Measurements from ENCODE around the gene PPFIA4. TPM values are rescaled to one million over a fixed set of nuclear protein-coding genes. Genes with fewer than 3 reads are reported as not detected.

The PPFIA4 gene
- total RNA-seq, 1 donor from 2014 or later: 4.9 TPM

DNA sequence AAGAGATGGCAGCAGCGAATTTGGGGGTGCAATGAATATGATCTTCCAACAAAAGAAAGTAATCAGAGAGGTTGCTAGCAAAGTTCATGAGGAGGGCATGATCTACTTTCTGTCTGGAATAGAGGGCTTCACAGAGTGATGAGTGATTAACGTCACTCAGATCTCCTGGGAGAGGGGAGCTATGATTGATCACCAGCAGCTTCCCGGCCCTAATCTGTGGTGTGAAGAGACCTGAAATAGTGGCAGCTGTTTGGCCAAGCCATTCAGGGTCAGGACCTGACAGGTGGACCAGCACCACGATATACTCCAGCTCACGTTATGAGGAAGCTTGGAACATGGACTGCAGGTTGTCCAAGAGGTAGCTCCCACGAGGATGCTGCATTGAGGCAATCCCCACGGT is 39.0 kb upstream of the PPFIA4 start:
- TF ChIP-seq, protein P1, sequence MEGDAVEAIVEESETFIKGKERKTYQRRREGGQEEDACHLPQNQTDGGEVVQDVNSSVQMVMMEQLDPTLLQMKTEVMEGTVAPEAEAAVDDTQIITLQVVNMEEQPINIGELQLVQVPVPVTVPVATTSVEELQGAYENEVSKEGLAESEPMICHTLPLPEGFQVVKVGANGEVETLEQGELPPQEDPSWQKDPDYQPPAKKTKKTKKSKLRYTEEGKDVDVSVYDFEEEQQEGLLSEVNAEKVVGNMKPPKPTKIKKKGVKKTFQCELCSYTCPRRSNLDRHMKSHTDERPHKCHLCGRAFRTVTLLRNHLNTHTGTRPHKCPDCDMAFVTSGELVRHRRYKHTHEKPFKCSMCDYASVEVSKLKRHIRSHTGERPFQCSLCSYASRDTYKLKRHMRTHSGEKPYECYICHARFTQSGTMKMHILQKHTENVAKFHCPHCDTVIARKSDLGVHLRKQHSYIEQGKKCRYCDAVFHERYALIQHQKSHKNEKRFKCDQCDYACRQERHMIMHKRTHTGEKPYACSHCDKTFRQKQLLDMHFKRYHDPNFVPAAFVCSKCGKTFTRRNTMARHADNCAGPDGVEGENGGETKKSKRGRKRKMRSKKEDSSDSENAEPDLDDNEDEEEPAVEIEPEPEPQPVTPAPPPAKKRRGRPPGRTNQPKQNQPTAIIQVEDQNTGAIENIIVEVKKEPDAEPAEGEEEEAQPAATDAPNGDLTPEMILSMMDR (conservative IDR thresholded peaks at IDR 0.05): no peak
- no peak for DNase-seq (ENCODE audit: extremely low spot score, unreplicated experiment)
- H3K4me1 Mint-ChIP-seq (ENCODE audit: unreplicated experiment): no peaks in the 10 kb centered on the region
- no peak overlapping the region for H3K27ac Mint-ChIP-seq
- no peaks in the 10 kb centered on the region for H3K36me3 Mint-ChIP-seq
- peaks cover 4% of the 10 kb centered on the region for H3K9me3 Mint-ChIP-seq
- peaks cover 51% of the 10 kb centered on the region for H3K27me3 Mint-ChIP-seq
- no peak overlapping the region for H3K4me3 Mint-ChIP-seq

DNA sequence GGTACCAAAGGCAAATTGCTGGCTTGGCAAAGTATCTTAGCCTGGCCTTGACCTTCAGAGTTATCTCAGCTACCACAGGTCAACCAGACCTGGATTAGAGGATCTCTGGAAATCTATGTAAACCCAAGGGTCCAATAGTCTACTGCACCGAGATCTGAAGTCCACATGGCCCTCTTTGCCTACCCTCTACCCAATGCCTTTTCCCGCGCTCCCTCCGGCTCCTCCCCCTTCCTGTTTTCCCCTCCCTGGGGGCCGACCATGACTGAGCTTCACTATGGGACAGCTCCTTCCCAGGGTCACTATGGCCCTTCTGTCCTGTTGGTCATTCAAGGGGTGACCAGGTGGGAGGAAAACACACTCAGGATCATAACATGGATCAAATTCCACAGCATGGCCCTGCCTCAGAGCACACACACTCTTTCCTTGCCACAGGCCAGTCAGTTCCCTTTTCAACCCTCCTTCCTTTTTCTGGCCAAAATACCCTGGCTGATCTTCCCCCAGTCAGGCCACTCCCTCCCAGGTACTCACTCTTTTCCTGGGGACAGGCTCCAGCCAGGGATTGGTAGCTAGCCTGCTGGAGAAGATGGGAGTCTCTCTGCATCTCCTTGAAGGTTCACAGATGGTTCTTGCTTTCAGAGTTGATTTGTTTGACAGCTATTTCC is 38.2 kb upstream of the PPFIA4 start:
- peaks cover 4% of the 10 kb centered on the region for H3K9me3 Mint-ChIP-seq
- DNase-seq (ENCODE audit: extremely low spot score, unreplicated experiment): no peak
- H3K36me3 Mint-ChIP-seq: no peaks in the 10 kb centered on the region
- no peaks in the 10 kb centered on the region for H3K4me1 Mint-ChIP-seq (ENCODE audit: unreplicated experiment)
- TF ChIP-seq, protein P1 (conservative IDR thresholded peaks at IDR 0.05): no peak
- no peak overlapping the region for H3K27ac Mint-ChIP-seq
- peaks cover 56% of the 10 kb centered on the region for H3K27me3 Mint-ChIP-seq
- no peak overlapping the region for H3K4me3 Mint-ChIP-seq

DNA sequence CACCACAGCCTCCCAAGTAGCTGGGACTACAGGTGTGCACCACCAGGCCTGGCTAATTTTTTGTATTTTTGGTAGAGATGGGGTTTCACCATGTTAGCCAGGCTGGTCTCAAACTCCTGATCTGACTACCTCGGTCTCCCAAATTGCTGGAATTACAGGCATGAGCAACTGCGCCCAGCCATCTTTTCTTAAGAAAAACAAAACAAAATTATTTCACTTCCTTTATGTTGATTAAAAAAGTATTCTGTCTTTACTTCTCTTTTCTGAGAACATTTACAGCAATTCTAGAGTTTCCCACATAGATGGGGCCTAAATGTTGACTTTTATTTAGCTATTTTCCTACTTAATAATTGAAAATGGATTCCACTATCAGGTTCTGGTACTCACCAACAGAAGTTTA is 36.4 kb upstream of the PPFIA4 start:
- Mint-ChIP-seq H3K36me3 (no peaks in the 10 kb centered on the region), H3K27me3 (peaks cover 69% of the 10 kb centered on the region), H3K4me3 (no peak overlapping the region), H3K27ac (no peak overlapping the region), H3K9me3 (peaks cover 4% of the 10 kb centered on the region), H3K4me1 (ENCODE audit: unreplicated experiment) (no peaks in the 10 kb centered on the region)
- DNase-seq (ENCODE audit: extremely low spot score, unreplicated experiment): no peak
- TF ChIP-seq, protein P1 (conservative IDR thresholded peaks at IDR 0.05): no peak

DNA sequence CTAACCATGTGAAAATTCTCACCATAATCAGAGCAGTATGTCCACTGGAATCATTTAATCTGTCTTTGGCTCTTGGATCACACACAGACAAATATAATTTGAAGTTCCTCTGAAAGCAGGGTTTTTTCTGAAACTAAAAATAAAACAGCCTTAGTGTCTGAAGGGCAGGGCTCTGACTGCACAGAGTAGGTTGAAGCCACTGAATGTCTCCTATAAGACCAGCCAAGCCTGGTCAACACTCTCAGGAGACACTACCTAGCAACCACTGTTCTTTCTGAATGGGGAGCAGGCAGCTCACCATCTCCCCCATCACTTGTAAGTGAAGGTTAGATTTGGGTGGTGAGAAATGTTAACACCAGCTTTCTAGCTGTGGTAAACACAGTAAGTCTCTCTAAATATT is 35.2 kb upstream of the PPFIA4 start:
- Mint-ChIP-seq H3K4me1 (ENCODE audit: unreplicated experiment) (no peaks in the 10 kb centered on the region), H3K4me3 (no peak overlapping the region), H3K27me3 (peaks cover 76% of the 10 kb centered on the region), H3K9me3 (peaks cover 4% of the 10 kb centered on the region), H3K27ac (no peak overlapping the region), H3K36me3 (no peaks in the 10 kb centered on the region)
- TF ChIP-seq, protein P1 (conservative IDR thresholded peaks at IDR 0.05): no peak
- DNase-seq (ENCODE audit: extremely low spot score, unreplicated experiment): no peak

DNA sequence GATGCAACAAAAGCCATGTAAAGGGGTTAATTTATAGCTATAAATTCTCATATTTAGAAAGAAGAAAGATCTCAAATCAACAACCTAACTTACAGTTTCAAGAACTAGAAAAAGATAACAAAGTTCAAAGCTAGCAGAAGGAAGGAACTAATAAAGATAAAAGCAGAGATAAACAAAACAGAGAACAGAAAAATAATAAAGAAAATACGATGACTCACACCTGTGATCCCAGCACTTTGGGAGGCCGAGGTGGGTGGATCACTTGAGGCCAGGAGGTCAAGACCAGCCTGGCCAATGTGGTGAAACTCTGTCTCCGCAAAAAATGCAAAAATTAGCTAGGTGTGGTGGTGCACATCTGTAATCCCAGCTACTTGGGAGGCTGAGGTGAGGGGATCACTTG is 31.5 kb upstream of the PPFIA4 start:
- no peak for DNase-seq (ENCODE audit: extremely low spot score, unreplicated experiment)
- Mint-ChIP-seq H3K4me1 (ENCODE audit: unreplicated experiment) (no peaks in the 10 kb centered on the region), H3K9me3 (peaks cover 4% of the 10 kb centered on the region), H3K36me3 (no peaks in the 10 kb centered on the region), H3K27ac (no peak overlapping the region), H3K27me3 (peaks cover 77% of the 10 kb centered on the region), H3K4me3 (no peak overlapping the region)
- TF ChIP-seq, protein P1 (conservative IDR thresholded peaks at IDR 0.05): no peak
